22Rv1 (cell line): ENCODE results near the gene GREM2.

Experiments
- H3K27ac ChIP-seq: fragments of 450-650 bp; 2 replicates; pipeline ENCODE4 v1.5.1; 2017
- ZFX ChIP-seq: fragments of 450-650 bp; IDR thresholded peaks from 2 replicates; pipeline ENCODE4 v1.6.1; 2017; ENCODE audit warnings: antibody characterized with exemption, borderline replicate concordance
- TF ChIP-seq, protein P1 (sequence below): fragments of 450-650 bp; IDR thresholded peaks from 2 replicates; pipeline ENCODE4 v1.5.1; 2017; ENCODE audit warnings: mild to moderate bottlenecking

GREM2 gene

DNA sequence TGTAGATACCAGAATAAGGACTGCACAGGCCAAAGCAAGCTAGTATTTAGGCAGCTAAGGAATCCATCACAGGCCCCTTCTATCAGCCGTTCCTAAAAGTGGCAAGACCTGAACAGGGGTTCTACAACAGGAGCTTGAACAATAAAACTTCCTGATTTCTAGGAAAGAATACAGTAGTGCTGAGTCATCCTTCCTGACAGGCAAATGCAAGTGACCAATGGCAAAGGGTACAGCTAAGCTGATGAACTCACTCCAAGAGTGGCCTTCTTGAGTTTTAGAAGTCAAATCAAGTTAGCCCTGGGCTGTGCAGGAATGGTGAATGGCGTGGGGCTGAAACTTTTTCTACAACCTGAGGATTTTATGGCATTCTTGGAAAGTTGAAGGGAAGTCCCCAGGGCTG lies 112.9 kb downstream of the GREM2 start:
- no peak for TF ChIP-seq ZFX
- TF ChIP-seq, protein P1, sequence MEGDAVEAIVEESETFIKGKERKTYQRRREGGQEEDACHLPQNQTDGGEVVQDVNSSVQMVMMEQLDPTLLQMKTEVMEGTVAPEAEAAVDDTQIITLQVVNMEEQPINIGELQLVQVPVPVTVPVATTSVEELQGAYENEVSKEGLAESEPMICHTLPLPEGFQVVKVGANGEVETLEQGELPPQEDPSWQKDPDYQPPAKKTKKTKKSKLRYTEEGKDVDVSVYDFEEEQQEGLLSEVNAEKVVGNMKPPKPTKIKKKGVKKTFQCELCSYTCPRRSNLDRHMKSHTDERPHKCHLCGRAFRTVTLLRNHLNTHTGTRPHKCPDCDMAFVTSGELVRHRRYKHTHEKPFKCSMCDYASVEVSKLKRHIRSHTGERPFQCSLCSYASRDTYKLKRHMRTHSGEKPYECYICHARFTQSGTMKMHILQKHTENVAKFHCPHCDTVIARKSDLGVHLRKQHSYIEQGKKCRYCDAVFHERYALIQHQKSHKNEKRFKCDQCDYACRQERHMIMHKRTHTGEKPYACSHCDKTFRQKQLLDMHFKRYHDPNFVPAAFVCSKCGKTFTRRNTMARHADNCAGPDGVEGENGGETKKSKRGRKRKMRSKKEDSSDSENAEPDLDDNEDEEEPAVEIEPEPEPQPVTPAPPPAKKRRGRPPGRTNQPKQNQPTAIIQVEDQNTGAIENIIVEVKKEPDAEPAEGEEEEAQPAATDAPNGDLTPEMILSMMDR = no peak
- H3K27ac ChIP-seq = no peak overlapping the region

DNA sequence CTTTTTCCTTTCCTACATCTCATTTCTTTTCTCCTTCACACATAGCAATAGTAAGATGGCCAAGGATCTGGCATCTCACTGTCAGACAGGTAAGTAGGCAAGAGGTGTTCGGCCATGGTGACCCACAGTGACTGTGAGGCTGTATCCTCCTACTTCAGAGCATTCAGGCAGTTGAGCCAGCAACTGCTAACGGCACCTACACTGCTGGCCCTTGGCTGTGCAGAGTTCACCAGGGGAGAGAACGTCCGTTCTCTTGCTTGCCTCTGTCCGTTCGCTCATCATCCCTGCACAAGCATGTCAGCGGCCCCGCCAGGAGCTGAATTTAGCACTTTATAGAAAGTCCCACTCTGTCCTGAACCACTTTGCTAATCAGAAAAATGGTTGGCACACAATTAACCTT lies 113.6 kb downstream of the GREM2 start:
- H3K27ac ChIP-seq = no peak overlapping the region
- TF ChIP-seq ZFX = no peak
- TF ChIP-seq, protein P1 = no peak

DNA sequence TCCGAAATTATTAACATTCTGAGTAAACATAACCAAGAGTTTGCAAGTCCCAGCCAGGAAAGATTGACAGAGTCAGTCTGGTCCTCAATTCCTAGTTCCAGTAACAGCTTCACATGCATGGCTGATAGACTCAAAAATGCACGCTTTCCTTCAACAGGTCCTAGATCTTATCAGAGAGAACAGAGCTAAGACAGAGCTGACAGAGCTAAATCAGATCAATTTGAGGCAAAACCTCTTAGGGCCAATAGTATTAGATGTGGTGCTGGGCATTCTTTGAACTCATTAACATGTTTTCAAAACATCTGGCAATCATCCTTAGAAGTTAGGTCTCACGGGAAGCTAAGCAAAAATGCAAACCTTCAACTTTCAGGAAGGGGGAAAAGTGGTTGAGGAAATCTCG lies 114.0 kb downstream of the GREM2 start:
- TF ChIP-seq ZFX = no peak
- TF ChIP-seq, protein P1 = no peak
- H3K27ac ChIP-seq = no peak overlapping the region

DNA sequence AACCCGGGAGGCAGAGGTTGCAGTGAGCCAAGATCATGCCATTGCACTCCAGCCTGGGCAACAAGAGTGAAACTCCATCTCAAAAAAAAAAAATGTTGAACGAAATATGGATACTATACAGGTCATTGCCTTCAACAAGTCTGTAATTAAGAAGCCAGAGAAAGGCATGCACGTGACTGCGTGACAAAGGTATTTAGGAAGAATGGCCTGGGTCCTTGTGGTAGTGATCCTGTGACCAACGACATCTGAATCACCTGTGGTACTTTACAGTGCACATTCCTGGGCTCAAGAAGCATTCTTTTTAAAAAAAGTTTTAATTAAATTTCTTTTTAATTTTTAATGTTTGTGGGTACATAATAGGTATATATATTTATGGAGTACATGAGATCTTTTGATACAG lies 115.0 kb downstream of the GREM2 start:
- no peak overlapping the region for H3K27ac ChIP-seq
- TF ChIP-seq ZFX = no peak
- TF ChIP-seq, protein P1 = no peak

DNA sequence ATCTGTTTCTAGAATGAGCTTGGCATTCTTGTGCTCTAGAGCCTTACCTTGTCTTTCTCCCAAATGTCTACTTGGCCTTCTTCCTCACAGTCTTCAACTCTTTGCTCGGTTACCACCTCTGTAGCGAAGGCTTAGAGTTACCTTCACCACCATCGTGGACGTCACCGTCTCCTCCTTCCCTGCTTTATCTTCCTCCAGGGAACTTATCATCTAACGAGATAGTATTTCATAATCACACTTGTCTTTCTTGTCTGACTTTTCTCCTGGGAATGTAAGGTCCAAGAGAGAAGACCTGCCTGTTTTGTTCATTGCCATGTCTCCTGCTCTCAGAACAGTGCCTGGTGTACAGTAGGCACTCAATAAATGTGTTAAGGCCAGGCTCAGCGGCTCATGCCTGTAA lies 115.6 kb downstream of the GREM2 start:
- H3K27ac ChIP-seq = no peak overlapping the region
- TF ChIP-seq, protein P1 = no peak
- no peak for TF ChIP-seq ZFX

DNA sequence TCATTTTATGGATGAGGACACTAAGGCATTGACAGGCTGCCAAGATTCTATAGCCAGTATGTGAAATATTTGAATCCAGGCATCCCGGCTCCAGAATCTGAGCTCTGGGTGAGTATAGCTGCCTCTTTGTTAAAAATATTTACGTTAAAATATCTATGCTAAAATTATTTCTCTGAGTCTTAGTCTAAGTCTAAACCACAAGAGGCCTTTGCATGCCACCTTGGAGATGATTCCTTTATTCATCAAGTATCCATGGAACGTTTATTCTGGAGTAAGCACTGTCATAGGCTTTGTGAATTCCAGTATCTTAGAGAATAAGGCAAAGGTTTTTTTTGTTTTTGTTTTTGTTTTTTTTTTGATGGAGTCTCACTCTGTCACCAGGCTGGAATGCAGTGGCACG lies 116.4 kb downstream of the GREM2 start:
- no peak overlapping the region for H3K27ac ChIP-seq
- no peak for TF ChIP-seq ZFX
- TF ChIP-seq, protein P1 = no peak

DNA sequence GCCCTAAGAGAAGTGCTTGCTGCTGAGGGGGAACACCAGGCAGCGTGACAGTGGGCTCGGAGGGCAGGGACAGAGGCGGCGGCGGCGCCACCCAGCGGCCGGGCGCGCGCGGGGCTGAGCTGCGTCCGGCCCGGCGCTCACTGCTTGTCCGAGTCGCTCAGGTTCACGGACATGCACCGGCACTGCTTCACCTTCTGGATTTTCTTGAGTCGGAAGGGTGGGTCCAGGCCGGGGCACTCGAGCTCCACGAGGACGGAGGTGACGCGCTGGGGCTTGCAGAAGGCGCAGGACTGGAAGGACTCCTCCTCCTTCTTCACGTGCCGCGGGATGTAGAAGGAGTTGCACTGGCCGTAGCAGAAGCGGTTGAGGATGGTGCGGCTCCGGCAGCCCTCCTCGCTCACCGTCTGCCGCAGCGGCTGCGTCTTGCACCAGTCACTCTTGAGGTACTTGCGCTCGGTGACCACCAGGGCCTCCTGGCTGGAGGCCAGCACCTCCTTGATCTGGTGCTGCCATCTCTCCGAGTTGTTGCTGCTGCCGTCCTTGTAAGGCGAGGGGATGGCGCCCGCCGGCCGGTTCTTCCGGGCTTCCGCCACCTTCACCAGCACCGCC lies 119.0 kb downstream of the GREM2 start:
- no peak overlapping the region for H3K27ac ChIP-seq
- TF ChIP-seq, protein P1 = peak; percentile 90
- TF ChIP-seq ZFX = no peak
